Astrocyte of the spinal cord (primary cell): ENCODE data around the gene DIS3L.
"Not testable (repeated sequence)": the region's sequence is repeated elsewhere in the genome, so short reads cannot be mapped to it uniquely, and the experiment has no call there.

Experiments
- DNase-seq: peaks from one replicate; pipeline ENCODE4 v3.0.0; 2011; ENCODE audit warnings: low read depth, low spot score
- H3K4me3 ChIP-seq: 2 replicates; pipeline ENCODE4 v1.5.1; 2011; ENCODE audit warnings: low read depth, mild to moderate bottlenecking, low read length, moderate library complexity
- in situ Hi-C: cut with HindIII; loops from 2 replicates; pipeline ENCODE4 v1.10.0; 2017; ENCODE audit warnings: low sequenced_read_pairs
- TF ChIP-seq, protein P1 (sequence below): IDR thresholded peaks from 2 replicates; pipeline ENCODE4 v1.5.1; 2012; ENCODE audit warnings: low read depth, mild to moderate bottlenecking, low read length, inconsistent platforms

Gene DIS3L

DNA sequence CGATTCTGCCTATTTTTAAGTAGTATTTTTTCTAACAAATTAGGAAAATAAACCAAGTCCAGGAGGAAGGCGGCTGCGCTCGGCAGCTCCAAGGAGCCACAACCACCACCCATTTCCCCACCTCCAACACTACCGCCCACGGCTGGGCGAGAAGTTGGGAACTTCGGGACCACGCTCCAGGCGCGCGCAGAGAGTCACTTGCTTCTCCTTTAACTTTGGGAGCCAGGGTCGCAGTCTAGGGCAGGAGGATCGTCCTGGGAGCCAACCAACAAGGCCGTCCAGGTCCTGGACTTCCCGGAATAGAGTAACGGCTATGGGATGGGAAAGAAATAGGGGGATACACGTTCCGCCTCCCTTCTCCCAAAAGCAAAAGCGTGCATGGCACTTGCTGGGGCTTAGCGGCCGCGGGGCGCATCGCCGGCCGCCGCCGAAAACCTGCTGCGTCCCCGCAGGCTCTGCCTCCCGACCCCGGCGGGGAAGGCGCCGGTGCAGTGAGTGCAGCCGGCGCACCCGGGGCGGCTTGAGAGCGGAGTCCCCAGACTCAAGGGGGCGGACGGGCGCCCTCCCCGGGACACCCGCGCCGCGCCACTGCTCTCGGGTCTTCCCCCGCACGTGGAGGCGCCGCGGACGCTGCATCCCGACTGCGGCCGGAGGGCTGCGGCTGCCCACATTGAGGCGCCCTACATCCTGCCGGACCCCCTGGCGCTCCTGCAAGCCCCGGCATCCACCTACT is 40.5 kb upstream of the DIS3L start:
- TF ChIP-seq, protein P1, sequence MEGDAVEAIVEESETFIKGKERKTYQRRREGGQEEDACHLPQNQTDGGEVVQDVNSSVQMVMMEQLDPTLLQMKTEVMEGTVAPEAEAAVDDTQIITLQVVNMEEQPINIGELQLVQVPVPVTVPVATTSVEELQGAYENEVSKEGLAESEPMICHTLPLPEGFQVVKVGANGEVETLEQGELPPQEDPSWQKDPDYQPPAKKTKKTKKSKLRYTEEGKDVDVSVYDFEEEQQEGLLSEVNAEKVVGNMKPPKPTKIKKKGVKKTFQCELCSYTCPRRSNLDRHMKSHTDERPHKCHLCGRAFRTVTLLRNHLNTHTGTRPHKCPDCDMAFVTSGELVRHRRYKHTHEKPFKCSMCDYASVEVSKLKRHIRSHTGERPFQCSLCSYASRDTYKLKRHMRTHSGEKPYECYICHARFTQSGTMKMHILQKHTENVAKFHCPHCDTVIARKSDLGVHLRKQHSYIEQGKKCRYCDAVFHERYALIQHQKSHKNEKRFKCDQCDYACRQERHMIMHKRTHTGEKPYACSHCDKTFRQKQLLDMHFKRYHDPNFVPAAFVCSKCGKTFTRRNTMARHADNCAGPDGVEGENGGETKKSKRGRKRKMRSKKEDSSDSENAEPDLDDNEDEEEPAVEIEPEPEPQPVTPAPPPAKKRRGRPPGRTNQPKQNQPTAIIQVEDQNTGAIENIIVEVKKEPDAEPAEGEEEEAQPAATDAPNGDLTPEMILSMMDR = no peak
- DNase-seq = peak; percentile 1
- H3K4me3 ChIP-seq = peak overlapping the region; percentile 32
- in situ Hi-C loops = no loop called here

GRCh38 chr15:66253418-66254088 is 39.8 kb upstream of the DIS3L start, which contains the start of gene MEGF11:
Gene MEGF11, minus strand, starts transcription at chr15:66253750. Its CDS starts 125,347 bp downstream, at chr15:66128403.
- in situ Hi-C loops = no loop called here
- TF ChIP-seq, protein P1 = no peak
- H3K4me3 ChIP-seq = peak within 1 kb of the TSS; percentile 32
- peak; percentile 30 for DNase-seq

DNA sequence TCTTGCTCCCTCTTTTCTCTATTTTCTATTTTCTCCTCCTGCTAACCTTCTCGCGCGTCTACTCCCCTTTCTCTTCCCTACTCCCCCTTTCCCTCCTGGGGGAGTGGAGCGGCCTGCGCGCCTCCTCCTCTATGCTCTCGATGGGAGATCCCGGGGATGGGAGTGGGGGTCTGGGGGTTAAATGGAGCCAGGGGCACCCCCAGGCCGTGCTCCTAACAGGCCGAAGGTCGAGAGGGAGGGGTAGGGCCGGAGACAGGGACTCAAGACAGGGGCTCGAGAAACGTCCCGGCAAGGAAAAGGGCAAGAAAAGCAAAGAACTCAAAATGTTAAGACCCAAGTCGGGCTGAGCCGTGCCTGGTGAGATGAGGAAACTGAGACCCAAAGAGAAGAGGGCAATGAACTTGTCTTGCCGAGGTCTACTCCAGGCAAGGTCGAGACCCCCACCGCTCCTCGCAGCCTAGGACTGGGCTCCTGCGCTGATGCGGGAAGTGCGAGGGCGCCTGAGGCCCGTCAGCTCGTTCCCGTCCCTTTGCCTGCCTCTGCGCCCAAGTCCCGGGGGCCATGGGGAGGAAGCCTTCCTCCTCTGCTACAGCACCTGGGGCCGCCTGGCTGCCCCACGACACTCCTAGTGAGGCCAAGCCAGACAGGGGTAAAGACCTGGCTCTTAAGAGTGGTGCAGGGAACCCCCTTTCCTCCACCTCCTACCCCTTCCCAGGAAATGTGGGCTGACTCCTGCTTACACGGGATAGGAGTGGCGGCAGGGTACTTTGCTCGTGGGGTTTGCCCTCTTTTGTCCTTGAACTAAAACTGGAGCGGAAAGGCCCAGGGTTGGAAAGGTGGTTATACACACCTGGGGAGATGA is 39.0 kb upstream of the DIS3L start:
- TF ChIP-seq, protein P1 = no peak
- peak overlapping the region; percentile 30 for H3K4me3 ChIP-seq
- no peak for DNase-seq
- in situ Hi-C loops = no loop called here

DNA sequence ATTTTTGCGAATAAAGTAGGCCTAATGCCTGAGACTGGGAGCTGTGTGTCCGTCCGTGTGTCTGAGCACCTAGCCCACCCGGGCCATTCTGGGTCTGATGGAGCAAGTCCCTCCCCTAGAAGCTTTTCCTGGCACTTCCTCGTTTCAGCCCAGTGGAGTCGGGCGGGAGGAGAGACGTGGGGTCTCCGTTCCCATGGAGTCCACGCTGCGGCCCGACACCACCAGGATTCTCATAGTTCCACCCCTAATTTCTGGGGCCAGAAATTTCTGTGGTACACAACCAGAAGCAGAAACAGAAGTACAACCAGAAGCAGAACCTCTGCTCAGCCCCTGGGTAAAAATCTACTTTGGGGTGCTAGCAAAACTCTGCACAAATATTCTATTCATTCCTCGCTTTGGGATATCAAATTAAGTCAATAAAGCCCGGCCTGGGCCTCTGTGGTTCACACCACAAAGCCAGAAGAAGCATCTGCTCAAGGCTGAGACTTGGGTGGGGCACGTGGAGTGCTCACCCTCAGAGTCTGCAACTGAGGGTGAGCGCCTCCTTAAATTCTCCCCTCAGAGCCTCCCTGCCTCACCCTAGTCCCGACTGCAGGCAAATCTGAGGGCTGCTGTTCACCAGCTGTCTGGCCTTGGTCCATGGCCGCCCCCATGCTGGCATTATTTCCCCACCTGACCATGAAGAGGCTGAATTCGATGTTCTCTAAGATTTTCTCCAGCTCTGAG is 38.3 kb upstream of the DIS3L start:
- in situ Hi-C loops = no loop called here
- TF ChIP-seq, protein P1 = no peak

DNA sequence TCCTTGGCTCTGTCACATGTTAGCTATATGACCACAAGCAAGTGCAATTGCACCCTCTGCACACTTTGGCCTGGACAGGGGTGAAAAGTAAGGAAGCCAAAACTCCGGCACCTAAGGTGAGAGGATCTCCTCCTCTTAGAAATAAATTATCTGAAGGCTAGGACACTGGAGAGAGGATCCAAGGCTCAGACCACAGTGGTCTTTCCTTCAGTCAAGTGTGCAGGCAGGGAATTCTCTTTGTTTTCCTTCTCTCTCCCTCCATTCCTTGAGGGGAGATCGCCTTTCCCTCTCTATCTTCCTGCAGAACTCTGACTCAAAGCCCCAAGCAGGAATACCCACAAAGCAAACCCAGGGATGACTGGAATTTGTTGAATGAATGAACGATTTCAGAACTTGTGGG is 36.7 kb upstream of the DIS3L start:
- no peak for DNase-seq
- H3K4me3 ChIP-seq = no peak overlapping the region
- in situ Hi-C loops = no loop called here
- TF ChIP-seq, protein P1 = no peak

More for the DNA sequence above, 38.3 kb upstream of the DIS3L start:
- no peak overlapping the region for H3K4me3 ChIP-seq
- DNase-seq = no peak

DNA sequence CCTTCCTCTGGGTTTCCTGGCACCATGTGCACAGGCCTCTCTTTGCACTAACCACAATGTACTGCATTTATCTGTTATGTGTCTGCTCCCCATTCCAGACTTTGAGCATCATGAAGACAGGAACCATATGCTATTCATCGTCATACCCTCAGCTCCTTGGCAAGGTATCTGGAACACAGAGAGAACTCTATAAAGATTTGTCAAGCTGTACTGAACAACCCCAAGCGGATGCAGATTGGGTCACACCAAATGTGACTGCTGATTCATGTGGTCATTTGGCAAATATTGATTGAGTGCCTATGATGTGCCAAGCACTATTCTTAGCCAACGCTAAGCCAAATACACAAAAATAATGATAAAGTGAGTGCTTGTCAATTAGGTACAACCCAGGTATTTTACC is 32.3 kb upstream of the DIS3L start:
- DNase-seq = no peak
- in situ Hi-C loops = no loop called here
- TF ChIP-seq, protein P1 = no peak
- H3K4me3 ChIP-seq = no peak overlapping the region

DNA sequence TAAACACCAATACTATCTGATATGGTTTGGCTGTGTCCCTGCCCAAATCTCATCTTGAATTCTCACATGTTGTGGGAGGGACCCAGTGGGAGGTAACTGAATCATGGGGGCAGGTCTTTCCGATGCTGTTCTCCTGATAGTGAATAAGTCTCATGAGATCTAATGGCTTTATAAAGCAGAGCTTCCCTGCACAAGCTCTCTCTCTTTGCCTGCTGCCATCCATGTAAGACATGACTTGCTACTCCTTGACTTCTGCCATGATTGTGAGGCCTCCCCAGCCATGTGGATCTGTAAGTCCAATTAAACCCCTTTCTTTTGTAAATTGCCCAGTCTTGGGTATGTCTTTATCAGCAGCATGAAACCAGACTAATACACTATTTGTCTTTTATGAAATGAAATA is 30.5 kb upstream of the DIS3L start:
- in situ Hi-C loops, DNase-seq, H3K4me3 ChIP-seq: not testable (repeated sequence)
